Skin of body (tissue), 2 donors: ENCODE data around the gene BYSL. TPM values are rescaled to one million over a fixed set of nuclear protein-coding genes. Genes with fewer than 3 reads are reported as not detected.

Experiments
- DNase-seq: peaks from one replicate; lab custom pipeline; 2025; lab: John Stamatoyannopoulos, UW
- total RNA-seq: library from RNA; depleted of rRNA; stranded (reverse); fragments of >200 nt; gene quantifications from one replicate; pipeline ENCODE4 v1.2.3, GENCODE V29; 2014

The BYSL gene
- total RNA-seq, 1 donor from 2014 or later = 14.4 TPM

GRCh38 chr6:41914869-41915530 is 6.3 kb upstream of the BYSL start:
- DNase-seq = no peak

- no peak for DNase-seq
These were observed 3.8 kb upstream of the BYSL start for GRCh38 chr6:41917528-41917927.

- DNase-seq = no peak
These were observed 356 bp downstream of the BYSL start for GRCh38 chr6:41921712-41921998.

GRCh38 chr6:41922154-41922553 is 855 bp downstream of the BYSL start:
- no peak for DNase-seq

- no peak for DNase-seq
These were observed 6.0 kb downstream of the BYSL start for GRCh38 chr6:41927253-41927652.

- DNase-seq = no peak
These were observed 8.6 kb downstream of the BYSL start for GRCh38 chr6:41929924-41930323.

GRCh38 chr6:41931792-41932191 is 10.5 kb downstream of the BYSL start:
- DNase-seq = no peak

- DNase-seq = no peak
These were observed 11.1 kb downstream of the BYSL start for GRCh38 chr6:41932378-41932777.

GRCh38 chr6:41934278-41935192 is 13.2 kb downstream of the BYSL start:
- no peak for DNase-seq

- DNase-seq = no peak
These were observed 13.9 kb downstream of the BYSL start for GRCh38 chr6:41935193-41935574.

- no peak for DNase-seq
These were observed 14.4 kb downstream of the BYSL start for GRCh38 chr6:41935685-41936072.

GRCh38 chr6:41936073-41936837 is 15.0 kb downstream of the BYSL start:
- DNase-seq = peak; percentile 26

GRCh38 chr6:41937472-41937860 is 16.2 kb downstream of the BYSL start:
- no peak for DNase-seq

GRCh38 chr6:41937861-41938574 is 16.7 kb downstream of the BYSL start:
- no peak for DNase-seq

- peak; percentile 43 for DNase-seq
These were observed 17.4 kb downstream of the BYSL start for GRCh38 chr6:41938590-41939175.

GRCh38 chr6:41939176-41939847 is 18.0 kb downstream of the BYSL start:
- no peak for DNase-seq

GRCh38 chr6:41939848-41940758 is 18.8 kb downstream of the BYSL start:
- peak; percentile 50 for DNase-seq

GRCh38 chr6:41940759-41941279 is 19.5 kb downstream of the BYSL start:
- no peak for DNase-seq
